ENCODE data around the gene ZDHHC17. TPM values are rescaled to one million over a fixed set of nuclear protein-coding genes. Genes with fewer than 3 reads are reported as not detected.

Gene ZDHHC17
- total RNA-seq, 1 donor from 2014 or later = 26.1 TPM

DNA sequence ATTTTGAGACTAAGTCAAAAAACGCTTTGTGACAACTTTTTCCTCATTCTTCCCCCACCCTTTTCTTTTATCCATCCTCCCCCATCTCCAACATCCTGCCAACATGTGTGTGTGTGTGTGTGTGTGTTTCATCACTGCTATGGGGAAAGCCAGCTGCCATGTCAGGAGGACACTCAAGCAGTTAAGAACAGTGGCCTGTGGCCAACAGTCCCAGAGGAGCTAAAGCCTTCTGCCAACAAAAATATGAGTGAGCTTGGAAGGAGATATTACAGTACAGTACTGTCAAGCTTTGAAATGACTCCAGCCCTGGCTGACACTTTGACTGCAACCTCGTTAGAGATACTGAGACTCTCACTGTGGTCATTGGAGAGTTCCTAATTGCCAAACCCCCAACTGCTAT is 119.9 kb downstream of the ZDHHC17 start:
- Histone ChIP-seq H3K27me3 (ENCODE audit: control insufficient read depth, insufficient read depth, low read length) (no peaks in the 10 kb centered on the region), H3K36me3 (ENCODE audit: control insufficient read depth, insufficient read depth, low read length) (no peaks in the 10 kb centered on the region), H3K4me3 (ENCODE audit: low read depth, low read length) (no peak overlapping the region)
- FAIRE-seq (no peak), DNase-seq (ENCODE audit: low read depth) (no peak)
- TF ChIP-seq, protein P1, sequence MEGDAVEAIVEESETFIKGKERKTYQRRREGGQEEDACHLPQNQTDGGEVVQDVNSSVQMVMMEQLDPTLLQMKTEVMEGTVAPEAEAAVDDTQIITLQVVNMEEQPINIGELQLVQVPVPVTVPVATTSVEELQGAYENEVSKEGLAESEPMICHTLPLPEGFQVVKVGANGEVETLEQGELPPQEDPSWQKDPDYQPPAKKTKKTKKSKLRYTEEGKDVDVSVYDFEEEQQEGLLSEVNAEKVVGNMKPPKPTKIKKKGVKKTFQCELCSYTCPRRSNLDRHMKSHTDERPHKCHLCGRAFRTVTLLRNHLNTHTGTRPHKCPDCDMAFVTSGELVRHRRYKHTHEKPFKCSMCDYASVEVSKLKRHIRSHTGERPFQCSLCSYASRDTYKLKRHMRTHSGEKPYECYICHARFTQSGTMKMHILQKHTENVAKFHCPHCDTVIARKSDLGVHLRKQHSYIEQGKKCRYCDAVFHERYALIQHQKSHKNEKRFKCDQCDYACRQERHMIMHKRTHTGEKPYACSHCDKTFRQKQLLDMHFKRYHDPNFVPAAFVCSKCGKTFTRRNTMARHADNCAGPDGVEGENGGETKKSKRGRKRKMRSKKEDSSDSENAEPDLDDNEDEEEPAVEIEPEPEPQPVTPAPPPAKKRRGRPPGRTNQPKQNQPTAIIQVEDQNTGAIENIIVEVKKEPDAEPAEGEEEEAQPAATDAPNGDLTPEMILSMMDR (IDR thresholded peaks at IDR 0.05; ENCODE audit: insufficient read depth, low read length, severe bottlenecking) = no peak

DNA sequence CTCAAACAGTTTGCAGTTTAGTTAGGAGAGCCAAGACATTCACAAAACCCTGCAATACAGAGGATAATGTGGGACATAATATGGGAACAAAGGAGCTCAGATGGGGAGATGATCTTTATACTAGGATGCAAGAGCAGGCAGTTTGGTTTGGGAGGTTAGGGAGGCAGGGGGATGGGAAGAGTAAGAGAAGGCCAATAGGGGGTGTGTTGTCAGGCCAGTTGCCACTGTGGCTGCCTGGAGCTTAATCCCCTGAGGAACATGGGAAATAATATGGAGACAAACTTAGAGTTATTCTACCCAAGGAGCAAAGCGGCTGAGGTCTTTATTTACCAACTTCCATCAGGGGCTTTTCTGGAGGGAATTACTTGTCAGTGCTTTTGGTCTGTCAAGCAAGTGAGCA is 124.9 kb downstream of the ZDHHC17 start:
- no peaks in the 10 kb centered on the region for H3K36me3 ChIP-seq (ENCODE audit: control insufficient read depth, insufficient read depth, low read length)
- no peak for DNase-seq (ENCODE audit: low read depth)
- no peaks in the 10 kb centered on the region for H3K27me3 ChIP-seq (ENCODE audit: control insufficient read depth, insufficient read depth, low read length)
- TF ChIP-seq, protein P1 (IDR thresholded peaks at IDR 0.05; ENCODE audit: insufficient read depth, low read length, severe bottlenecking) = no peak
- FAIRE-seq = peak; percentile 55
- H3K4me3 ChIP-seq (ENCODE audit: low read depth, low read length) = no peak overlapping the region

DNA sequence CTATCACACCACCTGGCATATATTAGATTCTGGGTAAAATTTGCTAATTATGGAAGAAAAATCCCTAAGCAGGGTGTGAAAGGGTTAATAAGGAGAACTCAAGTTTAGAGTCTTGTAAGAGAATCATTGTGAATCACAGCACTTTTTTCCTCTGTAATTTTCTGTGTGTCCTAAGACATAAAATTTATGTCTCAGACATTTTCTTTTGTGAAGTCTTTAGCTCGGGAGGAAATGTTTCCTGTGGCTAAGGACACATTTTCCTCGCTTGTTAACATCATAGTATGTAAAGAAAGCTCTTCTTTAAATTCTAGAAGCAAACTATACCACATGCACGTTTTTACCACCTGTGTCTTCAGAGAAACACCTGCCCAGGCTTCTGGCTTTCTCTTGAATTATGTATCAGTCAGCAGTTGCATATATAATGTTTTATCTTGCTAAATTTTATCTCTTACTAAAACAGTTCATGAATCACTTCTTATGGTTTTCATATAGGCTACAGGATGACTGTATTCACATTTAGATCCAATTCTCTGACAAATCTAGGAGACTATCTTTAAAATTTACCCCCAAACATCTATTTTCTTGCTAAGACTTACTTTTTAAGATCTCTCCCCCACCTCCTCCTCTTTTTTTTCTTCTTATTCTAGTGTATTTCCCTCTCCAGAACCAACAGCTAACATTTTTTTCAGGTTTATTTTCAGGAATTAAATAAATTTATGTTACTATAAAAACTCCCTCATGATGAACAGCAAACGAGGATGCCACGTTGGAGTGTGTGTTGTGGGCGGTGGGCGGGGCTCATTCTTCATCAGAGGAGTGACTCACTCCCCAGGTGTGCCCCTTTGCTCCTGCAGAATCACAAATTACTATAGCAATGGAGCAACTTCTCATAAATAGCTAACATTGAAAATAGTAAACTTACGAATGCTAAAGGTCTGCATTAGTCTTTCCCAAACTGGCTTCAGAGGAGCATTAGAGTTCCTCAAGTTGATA is 126.5 kb downstream of the ZDHHC17 start:
- peak; percentile 74 for DNase-seq (ENCODE audit: low read depth)

DNA sequence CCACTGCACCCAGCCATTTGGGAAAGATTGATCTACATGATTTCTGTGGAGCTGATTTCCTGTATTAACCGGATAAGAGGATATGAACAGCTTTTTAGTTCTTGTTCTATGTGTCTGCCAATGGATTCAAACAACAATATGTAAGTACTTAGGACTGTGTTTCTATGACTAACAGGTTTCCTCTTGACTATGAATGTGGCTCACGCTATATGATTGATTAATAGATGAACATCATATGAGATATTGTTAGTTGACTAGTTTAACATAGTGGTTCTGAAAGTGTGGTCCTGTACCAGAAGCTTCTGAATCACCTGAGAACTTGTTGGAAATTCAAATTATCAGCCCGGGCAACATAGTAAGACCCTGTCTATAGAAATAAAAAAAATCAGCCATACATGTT is 127.7 kb downstream of the ZDHHC17 start:
- Histone ChIP-seq H3K4me3 (ENCODE audit: low read depth, low read length) (no peak overlapping the region), H3K36me3 (ENCODE audit: control insufficient read depth, insufficient read depth, low read length) (no peaks in the 10 kb centered on the region), H3K27me3 (ENCODE audit: control insufficient read depth, insufficient read depth, low read length) (no peaks in the 10 kb centered on the region)
- TF ChIP-seq, protein P1 (IDR thresholded peaks at IDR 0.05; ENCODE audit: insufficient read depth, low read length, severe bottlenecking) = no peak
- no peak for DNase-seq (ENCODE audit: low read depth)
- FAIRE-seq = no peak

More for the DNA sequence above, 126.5 kb downstream of the ZDHHC17 start:
- no peaks in the 10 kb centered on the region for H3K36me3 ChIP-seq (ENCODE audit: control insufficient read depth, insufficient read depth, low read length)
- no peaks in the 10 kb centered on the region for H3K27me3 ChIP-seq (ENCODE audit: control insufficient read depth, insufficient read depth, low read length)
- H3K4me3 ChIP-seq (ENCODE audit: low read depth, low read length) = no peak overlapping the region
- no peak for FAIRE-seq
- TF ChIP-seq, protein P1 (IDR thresholded peaks at IDR 0.05; ENCODE audit: insufficient read depth, low read length, severe bottlenecking) = no peak

DNA sequence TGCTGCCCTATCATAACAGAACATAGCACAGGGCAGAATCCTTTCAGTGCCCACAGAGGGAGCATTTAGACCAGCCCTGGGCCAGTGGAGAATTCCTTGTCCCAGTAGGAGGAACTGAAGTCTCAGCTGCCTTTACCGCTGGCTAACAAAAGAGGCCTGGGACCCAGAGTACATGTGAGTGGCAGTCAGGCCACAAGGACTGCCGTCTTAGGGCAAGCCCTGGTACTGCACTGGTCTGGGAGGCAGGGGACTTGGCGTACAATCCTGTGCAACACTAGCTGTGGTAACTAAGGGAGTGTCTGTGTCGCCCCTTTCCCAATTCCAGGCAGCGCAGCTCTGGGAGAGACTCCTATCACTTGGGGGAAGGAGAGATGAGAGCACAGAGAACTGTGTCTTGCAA is 131.9 kb downstream of the ZDHHC17 start:
- H3K4me3 ChIP-seq (ENCODE audit: low read depth, low read length) = no peak overlapping the region
- FAIRE-seq = peak; percentile 18
- TF ChIP-seq, protein P1 (IDR thresholded peaks at IDR 0.05; ENCODE audit: insufficient read depth, low read length, severe bottlenecking) = no peak

More for the DNA sequence above, 131.9 kb downstream of the ZDHHC17 start:
- Histone ChIP-seq H3K36me3 (ENCODE audit: control insufficient read depth, insufficient read depth, low read length) (no peaks in the 10 kb centered on the region), H3K27me3 (ENCODE audit: control insufficient read depth, insufficient read depth, low read length) (no peaks in the 10 kb centered on the region)
- no peak for DNase-seq (ENCODE audit: low read depth)

Measured in bronchial epithelial cell (primary cell).